OCI-LY1 (cell line): Measurements from ENCODE around the gene BAG5.

Experiments
- CTCF ChIP-seq: fragments of 200-600 bp; sonication (generic), shearing (Covaris generic); IDR thresholded peaks from 2 replicates; pipeline ENCODE4 v1.5.1; 2017; ENCODE audit warnings: mild to moderate bottlenecking, antibody characterized with exemption, low read length, moderate library complexity, mixed read lengths
- EZH2 ChIP-seq: fragments of 200-600 bp; sonication (generic), shearing (Covaris generic); IDR thresholded peaks from 2 replicates; pipeline ENCODE4 v1.8.0; 2017; ENCODE audit warnings: borderline replicate concordance, mixed run types, mild to moderate bottlenecking, antibody characterized with exemption, low read length, moderate library complexity, mixed read lengths

GRCh38 chr14:103526914-103527248 lies 35.6 kb downstream of the BAG5 start:
- TF ChIP-seq CTCF (no peak), EZH2 (no peak)
